ENCODE results near the gene VMAC. TPM values are rescaled to one million over a fixed set of nuclear protein-coding genes. Genes with fewer than 3 reads are reported as not detected.
"Not testable (repeated sequence)": the region's sequence is repeated elsewhere in the genome, so short reads cannot be mapped to it uniquely, and the experiment has no call there.

VMAC gene
- total RNA-seq, result 11.2 and 13.3 TPM in 2 replicates

- Mint-ChIP-seq H3K36me3 (ENCODE audit: low read depth) (peaks cover 29% of the 10 kb centered on the region), H3K27ac (peak within 1 kb of the TSS; percentile 98), H3K9me3 (no peaks in the 10 kb centered on the region), H3K27me3 (no peaks in the 10 kb centered on the region), H3K4me1 (peaks cover 38% of the 10 kb centered on the region), H3K4me3 (peak within 1 kb of the TSS; percentile 95)
- no peak for TF ChIP-seq CTCF (IDR thresholded peaks at IDR 0.05)
- CTCF ChIA-PET, result interaction anchor here (1.1 to 1.3 kb wide), 2 partner anchors 63 to 101 kb away, joined by 3 to 6 read pairs; no protein-coding TSS in a partner anchor
- intact Hi-C loops (cut with micrococcal nuclease), result loop anchor here (1.0 to 10.0 kb wide), 10 partner anchors 74 to 1630 kb away; partner anchors contain the start of genes ALKBH7, CATSPERD, DUS3L and FEM1A
- POLR2A ChIA-PET, result interaction anchor here (0.5 to 2.5 kb wide), 24 partner anchors 11 to 1474 kb away, joined by 3 to 34 read pairs (median 4); partner anchors contain the start of genes CATSPERD, FEM1A, KHSRP and LONP1
- DNase-seq (peak; percentile 100), ATAC-seq (ENCODE audit: low read depth) (peak; percentile 78)
Observed at GRCh38 chr19:5904352-5905113, at the start of gene VMAC. Gene VMAC (plus strand): TSS chr19:5904872. CDS start chr19:5904891, 19 bp downstream.

GRCh38 chr19:5855151-5855550, 49.5 kb upstream of the VMAC start:
- POLR2A ChIA-PET; H3K27ac Mint-ChIP-seq; H3K4me1 Mint-ChIP-seq; H3K4me3 Mint-ChIP-seq; H3K9me3 Mint-ChIP-seq; ATAC-seq (ENCODE audit: low read depth); H3K36me3 Mint-ChIP-seq (ENCODE audit: low read depth); DNase-seq; intact Hi-C loops (cut with micrococcal nuclease); H3K27me3 Mint-ChIP-seq; CTCF ChIA-PET: not testable (repeated sequence)

- Mint-ChIP-seq H3K9me3 (no peaks in the 10 kb centered on the region), H3K27ac (no peak overlapping the region), H3K36me3 (ENCODE audit: low read depth) (no peaks in the 10 kb centered on the region), H3K4me1 (no peaks in the 10 kb centered on the region), H3K27me3 (peaks cover 10% of the 10 kb centered on the region), H3K4me3 (no peak overlapping the region)
- CTCF ChIA-PET, result no interaction called here
- ATAC-seq (ENCODE audit: low read depth) (no peak), DNase-seq (no peak)
- intact Hi-C loops (cut with micrococcal nuclease), result no loop called here
- no peak for TF ChIP-seq CTCF (IDR thresholded peaks at IDR 0.05)
- POLR2A ChIA-PET, result no interaction called here
Observed at GRCh38 chr19:5857203-5858081, 47.2 kb upstream of the VMAC start.

GRCh38 chr19:5863030-5863665, 41.5 kb upstream of the VMAC start:
- CTCF ChIA-PET, result no interaction called here
- ATAC-seq (ENCODE audit: low read depth), result no peak

More at GRCh38 chr19:5863030-5863665, 41.5 kb upstream of the VMAC start:
- no peak for TF ChIP-seq CTCF (IDR thresholded peaks at IDR 0.05)
- no peaks in the 10 kb centered on the region for H3K9me3 Mint-ChIP-seq
- H3K36me3 Mint-ChIP-seq (ENCODE audit: low read depth), result no peaks in the 10 kb centered on the region
- POLR2A ChIA-PET, result no interaction called here
- peaks cover 13% of the 10 kb centered on the region for H3K27me3 Mint-ChIP-seq
- H3K27ac Mint-ChIP-seq, result no peak overlapping the region
- H3K4me1 Mint-ChIP-seq, result no peaks in the 10 kb centered on the region
- no peak for DNase-seq
- intact Hi-C loops (cut with micrococcal nuclease), result no loop called here
- no peak overlapping the region for H3K4me3 Mint-ChIP-seq

All from activated B cell treated with CpG ODN at 0.5 μM for 24 hours (primary cell).